Measurements from ENCODE around the gene FTH1.

GRCh38 chr11:61940466-61940865 is 27.0 kb downstream of the FTH1 start:
- no peak for TF ChIP-seq POLR2AphosphoS5 (IDR thresholded peaks at IDR 0.05; ENCODE audit: low read depth, low read length)
- TF ChIP-seq, protein P1, sequence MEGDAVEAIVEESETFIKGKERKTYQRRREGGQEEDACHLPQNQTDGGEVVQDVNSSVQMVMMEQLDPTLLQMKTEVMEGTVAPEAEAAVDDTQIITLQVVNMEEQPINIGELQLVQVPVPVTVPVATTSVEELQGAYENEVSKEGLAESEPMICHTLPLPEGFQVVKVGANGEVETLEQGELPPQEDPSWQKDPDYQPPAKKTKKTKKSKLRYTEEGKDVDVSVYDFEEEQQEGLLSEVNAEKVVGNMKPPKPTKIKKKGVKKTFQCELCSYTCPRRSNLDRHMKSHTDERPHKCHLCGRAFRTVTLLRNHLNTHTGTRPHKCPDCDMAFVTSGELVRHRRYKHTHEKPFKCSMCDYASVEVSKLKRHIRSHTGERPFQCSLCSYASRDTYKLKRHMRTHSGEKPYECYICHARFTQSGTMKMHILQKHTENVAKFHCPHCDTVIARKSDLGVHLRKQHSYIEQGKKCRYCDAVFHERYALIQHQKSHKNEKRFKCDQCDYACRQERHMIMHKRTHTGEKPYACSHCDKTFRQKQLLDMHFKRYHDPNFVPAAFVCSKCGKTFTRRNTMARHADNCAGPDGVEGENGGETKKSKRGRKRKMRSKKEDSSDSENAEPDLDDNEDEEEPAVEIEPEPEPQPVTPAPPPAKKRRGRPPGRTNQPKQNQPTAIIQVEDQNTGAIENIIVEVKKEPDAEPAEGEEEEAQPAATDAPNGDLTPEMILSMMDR (IDR thresholded peaks at IDR 0.05), result no peak
- no peak for TF ChIP-seq SIN3A (IDR thresholded peaks at IDR 0.05; ENCODE audit: borderline replicate concordance, insufficient read depth, low read depth, low read length)
- no peak for TF ChIP-seq REST (IDR thresholded peaks at IDR 0.05; ENCODE audit: insufficient read depth in 1 of 2, low read depth in 2 of 2, low read length in 1 of 2)
- TF ChIP-seq TCF7L2 (IDR thresholded peaks at IDR 0.05; ENCODE audit: low read depth, low read length), result no peak

Measured in Panc1 (cell line).